Measurements from ENCODE around the gene ITGB4. TPM values are rescaled to one million over a fixed set of nuclear protein-coding genes. Genes with fewer than 3 reads are reported as not detected.

The ITGB4 gene
- total RNA-seq, 4 donors from 2014 or later = 371 to 689 (median 435) TPM

GRCh38 chr17:75706042-75706728 is 15.1 kb upstream of the ITGB4 start:
- H3K4me3 ChIP-seq (ENCODE audit: low read depth, poor library complexity, severe bottlenecking) = no peak overlapping the region
- no peak for TF ChIP-seq CTCF (IDR thresholded peaks at IDR 0.05)
- no peak for TF ChIP-seq POLR2A (IDR thresholded peaks at IDR 0.05)
- 85 to 89% methylated on average over 19 to 20 of the region's 20 CpGs for WGBS, 2 donors
- no peak for DNase-seq (ENCODE audit: low spot score in 2 of 2)
- intact Hi-C loops (cut with DNase I; ENCODE audit: low total_unique reads) = no loop called here

GRCh38 chr17:75707079-75707571 is 14.1 kb upstream of the ITGB4 start:
- WGBS, 2 donors = 55 to 56% methylated on average over 11 to 12 of the region's 12 CpGs
- TF ChIP-seq CTCF (IDR thresholded peaks at IDR 0.05) = no peak
- TF ChIP-seq POLR2A (IDR thresholded peaks at IDR 0.05) = no peak
- DNase-seq (ENCODE audit: low spot score in 2 of 2) = no peak
- intact Hi-C loops (cut with DNase I; ENCODE audit: low total_unique reads) = no loop called here
- no peak overlapping the region for H3K4me3 ChIP-seq (ENCODE audit: low read depth, poor library complexity, severe bottlenecking)

- 60 to 75% methylated on average over 2 of the region's 2 CpGs for WGBS, 2 donors
- no peak for TF ChIP-seq CTCF (IDR thresholded peaks at IDR 0.05)
- no peak overlapping the region for H3K4me3 ChIP-seq (ENCODE audit: low read depth, poor library complexity, severe bottlenecking)
- intact Hi-C loops (cut with DNase I; ENCODE audit: low total_unique reads) = no loop called here
- DNase-seq (ENCODE audit: low spot score in 2 of 2) = no peak
Measured at GRCh38 chr17:75712446-75712845, 8.8 kb upstream of the ITGB4 start.

- no peak for DNase-seq (ENCODE audit: low spot score in 2 of 2)
- no peak overlapping the region for H3K4me3 ChIP-seq (ENCODE audit: low read depth, poor library complexity, severe bottlenecking)
- WGBS, 2 donors = 85 to 100% methylated on average over 2 of the region's 2 CpGs
- intact Hi-C loops (cut with DNase I; ENCODE audit: low total_unique reads) = no loop called here
- TF ChIP-seq POLR2A (IDR thresholded peaks at IDR 0.05) = no peak
- TF ChIP-seq CTCF (IDR thresholded peaks at IDR 0.05) = no peak
Measured at GRCh38 chr17:75719732-75720131, 1.5 kb upstream of the ITGB4 start.

- peak overlapping the region; percentile 51 for H3K4me3 ChIP-seq (ENCODE audit: low read depth, poor library complexity, severe bottlenecking)
- DNase-seq (ENCODE audit: low spot score in 2 of 2) = no peak
- intact Hi-C loops (cut with DNase I; ENCODE audit: low total_unique reads) = no loop called here
- TF ChIP-seq POLR2A (IDR thresholded peaks at IDR 0.05) (no peak), CTCF (IDR thresholded peaks at IDR 0.05) (no peak)
- WGBS, 2 donors = 12 to 26% methylated on average over 13 to 21 of the region's 33 CpGs
Measured at GRCh38 chr17:75721463-75722011, 278 bp downstream of the ITGB4 start.
